ENCODE measurements around the gene ZNF362.

GRCh38 chr1:33347650-33347992 lies 91.3 kb downstream of the ZNF362 start:
- TF ChIP-seq POLR2A (IDR thresholded peaks at IDR 0.05; ENCODE audit: borderline replicate concordance, extremely low read depth, insufficient read depth, insufficient read length), result no peak
- TF ChIP-seq CTCF (IDR thresholded peaks at IDR 0.05 in 2 of 3, conservative IDR thresholded peaks at IDR 0.05 in 1 of 3; ENCODE audit: borderline replicate concordance in 1 of 3, insufficient read depth in 1 of 3, low read depth in 2 of 3, low read length in 2 of 3), result no peak
- no peak for TF ChIP-seq EZH2 (IDR thresholded peaks at IDR 0.05)
- TF ChIP-seq MAX (IDR thresholded peaks at IDR 0.05), result no peak
- no peak for TF ChIP-seq TCF7L2 (IDR thresholded peaks at IDR 0.05; ENCODE audit: borderline replicate concordance, extremely low read depth, insufficient read depth, insufficient read length)
- TF ChIP-seq, protein P1, sequence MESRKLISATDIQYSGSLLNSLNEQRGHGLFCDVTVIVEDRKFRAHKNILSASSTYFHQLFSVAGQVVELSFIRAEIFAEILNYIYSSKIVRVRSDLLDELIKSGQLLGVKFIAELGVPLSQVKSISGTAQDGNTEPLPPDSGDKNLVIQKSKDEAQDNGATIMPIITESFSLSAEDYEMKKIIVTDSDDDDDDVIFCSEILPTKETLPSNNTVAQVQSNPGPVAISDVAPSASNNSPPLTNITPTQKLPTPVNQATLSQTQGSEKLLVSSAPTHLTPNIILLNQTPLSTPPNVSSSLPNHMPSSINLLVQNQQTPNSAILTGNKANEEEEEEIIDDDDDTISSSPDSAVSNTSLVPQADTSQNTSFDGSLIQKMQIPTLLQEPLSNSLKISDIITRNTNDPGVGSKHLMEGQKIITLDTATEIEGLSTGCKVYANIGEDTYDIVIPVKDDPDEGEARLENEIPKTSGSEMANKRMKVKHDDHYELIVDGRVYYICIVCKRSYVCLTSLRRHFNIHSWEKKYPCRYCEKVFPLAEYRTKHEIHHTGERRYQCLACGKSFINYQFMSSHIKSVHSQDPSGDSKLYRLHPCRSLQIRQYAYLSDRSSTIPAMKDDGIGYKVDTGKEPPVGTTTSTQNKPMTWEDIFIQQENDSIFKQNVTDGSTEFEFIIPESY (IDR thresholded peaks at IDR 0.05; ENCODE audit: extremely low read depth, insufficient replicate concordance, low read length), result no peak
- TF ChIP-seq, protein P2, sequence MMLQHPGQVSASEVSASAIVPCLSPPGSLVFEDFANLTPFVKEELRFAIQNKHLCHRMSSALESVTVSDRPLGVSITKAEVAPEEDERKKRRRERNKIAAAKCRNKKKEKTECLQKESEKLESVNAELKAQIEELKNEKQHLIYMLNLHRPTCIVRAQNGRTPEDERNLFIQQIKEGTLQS (IDR thresholded peaks at IDR 0.05), result no peak
- no peak for TF ChIP-seq REST (IDR thresholded peaks at IDR 0.05; ENCODE audit: low read depth)
- peak; percentile 51; the same call in 1 of the 2 replicates for TF ChIP-seq POLR2AphosphoS5 (IDR thresholded peaks at IDR 0.05; ENCODE audit: low read depth, low read length)
- TF ChIP-seq EZH2phosphoT487 (IDR thresholded peaks at IDR 0.05; ENCODE audit: borderline replicate concordance), result no peak
- TF ChIP-seq SP1 (IDR thresholded peaks at IDR 0.05; ENCODE audit: low read depth), result no peak

Data from HCT116 (cell line).